Liver (tissue), 3 donors: ENCODE results near the gene FBXO47.

Source experiments
- GABPA ChIP-seq, 2 donors: IDR thresholded peaks in 1 of 2; conservative IDR thresholded peaks in 1 of 2; 2 replicates each; pipeline ENCODE4 v1.6.1; 2016; ENCODE audit warnings: antibody characterized with exemption in 2 of 2, mild to moderate bottlenecking in 1 of 2, moderate library complexity in 1 of 2
- JUND ChIP-seq, 2 donors: IDR thresholded peaks; 2 replicates each; pipeline ENCODE4 v1.6.1; 2016; ENCODE audit warnings: antibody characterized with exemption in 2 of 2
- RAD21 ChIP-seq, 2 donors: IDR thresholded peaks; 2 replicates each; pipeline ENCODE4 v1.6.1; 2016; ENCODE audit warnings: antibody characterized with exemption in 2 of 2, mild to moderate bottlenecking in 2 of 2
- RXRA ChIP-seq, 2 donors: IDR thresholded peaks; 2 replicates each; pipeline ENCODE4 v1.6.1; 2017 to 2018; ENCODE audit warnings: antibody characterized with exemption in 2 of 2, mild to moderate bottlenecking in 1 of 2
- TAF1 ChIP-seq: conservative IDR thresholded peaks from 2 replicates; pipeline ENCODE4 v1.6.1; 2016; ENCODE audit warnings: antibody characterized with exemption, mild to moderate bottlenecking
- YY1 ChIP-seq: IDR thresholded peaks from 2 replicates; pipeline ENCODE4 v1.6.1; 2016; ENCODE audit warnings: antibody characterized with exemption, mild to moderate bottlenecking
- TF ChIP-seq, protein P1 (sequence below): fragments of 150-350 bp; IDR thresholded peaks from 2 replicates; pipeline ENCODE4 v1.5.1; 2017; ENCODE audit warnings: improper control_type of control experiment, low read depth, low read length; ENCODE audit not compliant: missing input control
- TF ChIP-seq, protein P2 (sequence below): IDR thresholded peaks from 2 replicates; pipeline ENCODE4 v1.6.1; 2016; ENCODE audit warnings: antibody characterized with exemption
- TF ChIP-seq, protein P3 (sequence below): IDR thresholded peaks from 2 replicates; pipeline ENCODE4 v1.6.1; 2016; ENCODE audit warnings: antibody characterized with exemption
- TF ChIP-seq, protein P4 (sequence below): IDR thresholded peaks from 2 replicates; pipeline ENCODE4 v1.6.1; 2016; ENCODE audit warnings: antibody characterized with exemption
- TF ChIP-seq, protein P5 (sequence below): IDR thresholded peaks from 2 replicates; pipeline ENCODE4 v1.6.1; 2016; ENCODE audit warnings: antibody characterized with exemption, mild to moderate bottlenecking
- donor health status: healthy.
- donor health status: healthy.

DNA sequence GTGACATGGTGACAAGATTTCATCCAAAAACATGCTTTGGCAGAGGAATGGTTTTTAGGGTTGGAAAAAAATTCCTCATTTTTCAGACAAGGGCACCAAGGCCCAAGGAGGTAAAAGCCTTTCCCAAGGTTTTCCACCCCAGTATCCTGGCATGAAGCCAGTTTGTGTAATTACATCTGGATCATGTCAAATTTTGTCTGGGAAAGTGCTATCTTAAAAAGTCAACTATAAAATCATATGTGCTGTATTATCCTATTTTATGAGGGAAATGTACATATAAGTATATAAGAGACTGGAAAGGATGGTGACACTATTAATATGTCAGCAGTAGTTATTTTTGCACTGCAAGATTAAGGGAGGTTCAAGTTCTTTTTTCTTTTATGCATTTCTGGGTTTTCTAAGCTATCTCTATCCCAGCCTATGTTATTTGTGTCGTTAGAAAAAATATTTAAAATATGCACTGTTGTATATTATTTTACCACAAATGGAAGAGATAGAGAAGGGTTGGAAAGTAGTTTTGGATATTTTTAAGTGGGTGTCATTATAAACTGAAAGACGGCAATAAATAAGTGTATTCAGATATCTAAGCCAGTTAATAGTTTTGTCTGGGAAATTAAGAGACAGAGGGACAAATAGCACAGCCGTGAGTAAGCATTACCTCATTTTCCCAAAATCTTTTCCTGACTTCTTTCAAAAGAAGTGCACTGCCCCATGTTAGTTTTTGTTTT is 13.5 kb upstream of the FBXO47 start:
- no peak for TF ChIP-seq TAF1
- TF ChIP-seq, protein P1, sequence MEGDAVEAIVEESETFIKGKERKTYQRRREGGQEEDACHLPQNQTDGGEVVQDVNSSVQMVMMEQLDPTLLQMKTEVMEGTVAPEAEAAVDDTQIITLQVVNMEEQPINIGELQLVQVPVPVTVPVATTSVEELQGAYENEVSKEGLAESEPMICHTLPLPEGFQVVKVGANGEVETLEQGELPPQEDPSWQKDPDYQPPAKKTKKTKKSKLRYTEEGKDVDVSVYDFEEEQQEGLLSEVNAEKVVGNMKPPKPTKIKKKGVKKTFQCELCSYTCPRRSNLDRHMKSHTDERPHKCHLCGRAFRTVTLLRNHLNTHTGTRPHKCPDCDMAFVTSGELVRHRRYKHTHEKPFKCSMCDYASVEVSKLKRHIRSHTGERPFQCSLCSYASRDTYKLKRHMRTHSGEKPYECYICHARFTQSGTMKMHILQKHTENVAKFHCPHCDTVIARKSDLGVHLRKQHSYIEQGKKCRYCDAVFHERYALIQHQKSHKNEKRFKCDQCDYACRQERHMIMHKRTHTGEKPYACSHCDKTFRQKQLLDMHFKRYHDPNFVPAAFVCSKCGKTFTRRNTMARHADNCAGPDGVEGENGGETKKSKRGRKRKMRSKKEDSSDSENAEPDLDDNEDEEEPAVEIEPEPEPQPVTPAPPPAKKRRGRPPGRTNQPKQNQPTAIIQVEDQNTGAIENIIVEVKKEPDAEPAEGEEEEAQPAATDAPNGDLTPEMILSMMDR: no peak
- no peak for TF ChIP-seq YY1
- TF ChIP-seq, protein P2, sequence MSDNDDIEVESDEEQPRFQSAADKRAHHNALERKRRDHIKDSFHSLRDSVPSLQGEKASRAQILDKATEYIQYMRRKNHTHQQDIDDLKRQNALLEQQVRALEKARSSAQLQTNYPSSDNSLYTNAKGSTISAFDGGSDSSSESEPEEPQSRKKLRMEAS: no peak
- TF ChIP-seq RAD21 (IDR thresholded peaks at IDR 0.05): no peak
- TF ChIP-seq, protein P3, sequence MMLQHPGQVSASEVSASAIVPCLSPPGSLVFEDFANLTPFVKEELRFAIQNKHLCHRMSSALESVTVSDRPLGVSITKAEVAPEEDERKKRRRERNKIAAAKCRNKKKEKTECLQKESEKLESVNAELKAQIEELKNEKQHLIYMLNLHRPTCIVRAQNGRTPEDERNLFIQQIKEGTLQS: no peak
- TF ChIP-seq, protein P4, sequence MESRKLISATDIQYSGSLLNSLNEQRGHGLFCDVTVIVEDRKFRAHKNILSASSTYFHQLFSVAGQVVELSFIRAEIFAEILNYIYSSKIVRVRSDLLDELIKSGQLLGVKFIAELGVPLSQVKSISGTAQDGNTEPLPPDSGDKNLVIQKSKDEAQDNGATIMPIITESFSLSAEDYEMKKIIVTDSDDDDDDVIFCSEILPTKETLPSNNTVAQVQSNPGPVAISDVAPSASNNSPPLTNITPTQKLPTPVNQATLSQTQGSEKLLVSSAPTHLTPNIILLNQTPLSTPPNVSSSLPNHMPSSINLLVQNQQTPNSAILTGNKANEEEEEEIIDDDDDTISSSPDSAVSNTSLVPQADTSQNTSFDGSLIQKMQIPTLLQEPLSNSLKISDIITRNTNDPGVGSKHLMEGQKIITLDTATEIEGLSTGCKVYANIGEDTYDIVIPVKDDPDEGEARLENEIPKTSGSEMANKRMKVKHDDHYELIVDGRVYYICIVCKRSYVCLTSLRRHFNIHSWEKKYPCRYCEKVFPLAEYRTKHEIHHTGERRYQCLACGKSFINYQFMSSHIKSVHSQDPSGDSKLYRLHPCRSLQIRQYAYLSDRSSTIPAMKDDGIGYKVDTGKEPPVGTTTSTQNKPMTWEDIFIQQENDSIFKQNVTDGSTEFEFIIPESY: no peak
- TF ChIP-seq, protein P5, sequence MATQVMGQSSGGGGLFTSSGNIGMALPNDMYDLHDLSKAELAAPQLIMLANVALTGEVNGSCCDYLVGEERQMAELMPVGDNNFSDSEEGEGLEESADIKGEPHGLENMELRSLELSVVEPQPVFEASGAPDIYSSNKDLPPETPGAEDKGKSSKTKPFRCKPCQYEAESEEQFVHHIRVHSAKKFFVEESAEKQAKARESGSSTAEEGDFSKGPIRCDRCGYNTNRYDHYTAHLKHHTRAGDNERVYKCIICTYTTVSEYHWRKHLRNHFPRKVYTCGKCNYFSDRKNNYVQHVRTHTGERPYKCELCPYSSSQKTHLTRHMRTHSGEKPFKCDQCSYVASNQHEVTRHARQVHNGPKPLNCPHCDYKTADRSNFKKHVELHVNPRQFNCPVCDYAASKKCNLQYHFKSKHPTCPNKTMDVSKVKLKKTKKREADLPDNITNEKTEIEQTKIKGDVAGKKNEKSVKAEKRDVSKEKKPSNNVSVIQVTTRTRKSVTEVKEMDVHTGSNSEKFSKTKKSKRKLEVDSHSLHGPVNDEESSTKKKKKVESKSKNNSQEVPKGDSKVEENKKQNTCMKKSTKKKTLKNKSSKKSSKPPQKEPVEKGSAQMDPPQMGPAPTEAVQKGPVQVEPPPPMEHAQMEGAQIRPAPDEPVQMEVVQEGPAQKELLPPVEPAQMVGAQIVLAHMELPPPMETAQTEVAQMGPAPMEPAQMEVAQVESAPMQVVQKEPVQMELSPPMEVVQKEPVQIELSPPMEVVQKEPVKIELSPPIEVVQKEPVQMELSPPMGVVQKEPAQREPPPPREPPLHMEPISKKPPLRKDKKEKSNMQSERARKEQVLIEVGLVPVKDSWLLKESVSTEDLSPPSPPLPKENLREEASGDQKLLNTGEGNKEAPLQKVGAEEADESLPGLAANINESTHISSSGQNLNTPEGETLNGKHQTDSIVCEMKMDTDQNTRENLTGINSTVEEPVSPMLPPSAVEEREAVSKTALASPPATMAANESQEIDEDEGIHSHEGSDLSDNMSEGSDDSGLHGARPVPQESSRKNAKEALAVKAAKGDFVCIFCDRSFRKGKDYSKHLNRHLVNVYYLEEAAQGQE: no peak
- no peak for TF ChIP-seq RXRA (IDR thresholded peaks at IDR 0.05)
- no peak for TF ChIP-seq GABPA (IDR thresholded peaks at IDR 0.05 in 1 of 2, conservative IDR thresholded peaks at IDR 0.05 in 1 of 2)
- TF ChIP-seq JUND (IDR thresholded peaks at IDR 0.05): no peak
